GM19099 (cell line): Measurements from ENCODE around the gene TAS2R20.

ENCODE experiments used
- POLR2A ChIP-seq: IDR thresholded peaks from 3 replicates; pipeline ENCODE4 v1.6.1; 2011; ENCODE audit warnings: low read depth; ENCODE audit not compliant: insufficient read length; ENCODE audit errors: extremely low read depth

The TAS2R20 gene

GRCh38 chr12:10968765-10969456 is 29.2 kb downstream of the TAS2R20 start:
- no peak for TF ChIP-seq POLR2A

GRCh38 chr12:10967409-10967808 is 30.7 kb downstream of the TAS2R20 start:
- no peak for TF ChIP-seq POLR2A

- no peak for TF ChIP-seq POLR2A
Measured at GRCh38 chr12:10966314-10966713, 31.8 kb downstream of the TAS2R20 start.

- TF ChIP-seq POLR2A = no peak
Measured at GRCh38 chr12:10965476-10965875, 32.6 kb downstream of the TAS2R20 start.

GRCh38 chr12:10960211-10960610 is 37.9 kb downstream of the TAS2R20 start:
- TF ChIP-seq POLR2A = no peak

GRCh38 chr12:10959804-10960203 is 38.3 kb downstream of the TAS2R20 start:
- TF ChIP-seq POLR2A = no peak

- no peak for TF ChIP-seq POLR2A
Measured at GRCh38 chr12:10957741-10958140, 40.4 kb downstream of the TAS2R20 start.

- no peak for TF ChIP-seq POLR2A
Measured at GRCh38 chr12:10956085-10956484, 42.0 kb downstream of the TAS2R20 start.

- no peak for TF ChIP-seq POLR2A
Measured at GRCh38 chr12:10952645-10953044, 45.5 kb downstream of the TAS2R20 start.
